HG03139 (cell line): ENCODE data around the gene PIR.

ENCODE experiments used
- ATAC-seq: cut with Tn5 transposase; IDR thresholded peaks from one replicate; pipeline ENCODE4 v1.9.1; 2021; ENCODE audit not compliant: unreplicated experiment

PIR gene

DNA sequence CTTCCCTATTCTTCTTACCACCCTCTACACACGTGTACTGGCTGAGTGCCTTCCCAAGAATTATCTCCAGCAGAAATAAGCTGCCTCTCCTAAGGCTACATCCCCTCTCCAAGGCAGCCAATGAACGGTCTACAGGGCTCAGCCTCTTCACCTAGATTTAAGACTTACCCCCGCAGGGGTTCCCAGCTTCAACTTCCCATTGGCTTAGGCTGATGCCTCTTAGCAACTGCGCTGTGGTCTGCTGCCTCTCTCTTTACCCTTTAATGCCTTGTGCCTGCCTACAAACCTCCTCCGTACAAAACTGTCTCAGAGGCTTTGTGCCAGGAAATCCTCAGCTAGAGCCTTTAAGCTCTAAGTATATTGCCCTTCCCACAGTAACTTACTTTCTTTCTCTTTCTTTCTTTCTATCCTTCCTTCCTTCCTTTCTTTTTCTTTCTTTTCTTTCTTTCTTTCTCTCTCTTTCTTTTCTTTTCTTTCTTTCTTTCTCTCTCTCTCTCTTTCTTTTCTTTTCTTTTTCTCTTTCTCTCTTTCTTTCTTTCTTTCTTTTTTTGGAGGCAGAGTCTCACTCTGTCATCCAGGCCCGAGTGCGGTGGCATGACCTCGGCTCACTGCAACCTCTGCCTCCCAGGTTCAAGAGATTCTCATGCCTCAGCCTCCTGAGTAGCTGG, 142.7 kb downstream of the PIR start:
- no peak for ATAC-seq

DNA sequence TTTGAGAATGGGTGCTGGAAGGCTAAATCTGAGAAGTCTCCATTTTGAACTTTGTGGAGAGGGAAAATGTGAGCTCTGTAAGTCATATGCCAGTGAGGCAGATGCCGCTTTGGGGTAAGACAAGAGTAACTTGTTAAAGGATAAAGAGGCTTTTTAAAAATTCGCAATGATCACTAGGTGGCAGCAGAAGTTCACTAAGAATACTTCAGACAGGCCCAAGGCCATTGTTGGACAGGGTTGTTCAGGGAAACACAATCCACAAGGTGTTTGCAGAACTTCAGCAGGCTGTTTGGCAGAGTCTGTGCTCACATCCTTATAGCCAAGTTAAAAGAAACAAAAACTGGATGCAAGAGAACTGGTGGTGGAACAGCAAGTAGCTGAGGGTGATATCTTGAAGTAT, 144.1 kb downstream of the PIR start:
- ATAC-seq, result no peak

DNA sequence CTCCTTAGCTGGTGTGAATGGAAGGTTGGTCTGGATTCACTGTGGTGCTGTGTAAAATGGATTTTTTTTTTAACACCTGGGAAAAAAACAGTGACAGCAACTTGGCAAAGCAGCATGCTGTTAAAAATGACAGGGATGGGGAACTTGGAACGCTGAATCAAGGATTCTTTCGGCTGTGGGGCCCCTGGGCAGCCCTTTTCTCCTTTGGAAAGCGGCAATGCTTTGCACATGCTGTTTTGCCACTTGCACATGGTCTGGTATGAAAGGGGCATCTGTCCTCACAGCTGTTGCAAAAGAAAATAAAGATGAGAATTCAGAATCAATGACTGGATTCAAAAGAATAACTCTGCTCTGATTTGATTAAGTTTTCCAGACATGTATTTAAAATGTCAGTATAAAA, 147.2 kb downstream of the PIR start:
- no peak for ATAC-seq

DNA sequence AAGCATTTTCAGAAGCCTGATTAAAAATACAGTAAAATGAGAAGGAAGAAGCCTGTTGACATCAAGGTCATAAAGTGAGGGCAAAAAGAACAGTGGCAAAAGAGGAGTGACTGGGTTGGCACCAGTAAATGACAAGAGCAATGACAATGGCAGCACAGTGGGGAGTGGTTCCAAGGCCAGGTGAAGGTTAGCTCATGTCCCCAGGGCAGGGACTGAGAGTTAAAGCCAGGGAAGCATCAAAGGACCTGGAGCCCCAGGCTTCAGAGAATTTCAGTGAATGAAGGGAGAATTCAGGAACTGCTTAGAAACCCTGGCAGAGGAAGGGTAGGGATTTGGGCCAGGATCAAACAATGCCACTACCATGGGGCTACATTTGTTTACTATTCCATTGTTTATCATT, 149.0 kb downstream of the PIR start:
- no peak for ATAC-seq

DNA sequence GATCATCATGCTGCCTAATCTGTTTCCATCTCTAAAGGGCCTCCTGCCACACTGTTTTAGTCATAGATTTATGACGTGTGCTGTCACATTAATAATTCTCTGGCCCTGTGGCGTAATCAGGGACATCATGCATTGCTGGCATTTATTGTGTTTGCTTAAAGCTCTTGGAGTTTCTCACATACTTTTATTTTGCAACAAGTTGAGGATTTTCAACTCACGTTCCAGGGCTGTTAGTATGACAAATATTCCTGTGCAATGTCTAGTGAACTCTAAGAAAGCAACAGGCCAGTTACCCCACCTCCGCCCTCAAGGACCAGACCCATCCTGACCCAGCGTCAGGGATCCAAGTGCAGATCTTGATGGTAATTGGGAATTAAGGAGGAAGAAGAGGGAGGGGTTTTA, 150.1 kb downstream of the PIR start:
- ATAC-seq, result no peak

DNA sequence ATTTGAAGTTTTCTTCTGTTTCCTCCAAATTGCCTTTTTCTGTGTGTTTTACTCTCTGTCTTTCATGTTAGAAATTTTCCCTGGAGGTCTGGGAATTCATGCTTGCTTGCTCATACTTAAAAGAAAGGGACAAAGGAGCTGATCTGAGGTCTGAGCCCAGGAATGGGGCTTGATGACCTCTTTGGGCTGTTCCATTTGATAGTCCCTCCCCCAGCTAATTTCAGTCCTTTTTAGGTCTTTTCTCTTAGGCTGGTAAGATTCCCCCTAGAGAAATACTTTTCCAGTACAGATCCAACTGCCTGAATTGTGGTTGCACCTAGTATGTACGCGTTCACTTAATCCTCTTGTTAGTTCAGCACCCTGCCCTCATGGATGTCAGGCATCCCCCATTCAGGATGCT, 152.3 kb downstream of the PIR start:
- ATAC-seq, result no peak

DNA sequence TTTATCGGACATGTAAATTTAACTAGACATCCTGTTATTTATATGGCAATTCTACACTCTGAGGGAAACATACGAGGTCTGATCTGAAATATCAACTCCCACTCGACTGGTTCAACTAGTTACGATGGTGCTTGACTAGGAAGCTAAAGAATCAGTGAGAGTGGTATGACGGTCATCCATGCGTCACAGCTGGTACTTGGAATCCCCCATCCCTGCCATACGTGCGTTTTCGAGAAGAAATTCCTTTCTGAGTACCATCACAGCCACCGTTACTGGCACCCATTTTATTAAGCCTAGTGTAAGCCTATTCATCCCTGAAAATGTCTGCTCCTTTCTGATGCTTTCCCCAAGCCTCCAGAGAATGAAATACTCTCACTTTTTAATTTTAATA, 157.1 kb downstream of the PIR start:
- ATAC-seq, result no peak

DNA sequence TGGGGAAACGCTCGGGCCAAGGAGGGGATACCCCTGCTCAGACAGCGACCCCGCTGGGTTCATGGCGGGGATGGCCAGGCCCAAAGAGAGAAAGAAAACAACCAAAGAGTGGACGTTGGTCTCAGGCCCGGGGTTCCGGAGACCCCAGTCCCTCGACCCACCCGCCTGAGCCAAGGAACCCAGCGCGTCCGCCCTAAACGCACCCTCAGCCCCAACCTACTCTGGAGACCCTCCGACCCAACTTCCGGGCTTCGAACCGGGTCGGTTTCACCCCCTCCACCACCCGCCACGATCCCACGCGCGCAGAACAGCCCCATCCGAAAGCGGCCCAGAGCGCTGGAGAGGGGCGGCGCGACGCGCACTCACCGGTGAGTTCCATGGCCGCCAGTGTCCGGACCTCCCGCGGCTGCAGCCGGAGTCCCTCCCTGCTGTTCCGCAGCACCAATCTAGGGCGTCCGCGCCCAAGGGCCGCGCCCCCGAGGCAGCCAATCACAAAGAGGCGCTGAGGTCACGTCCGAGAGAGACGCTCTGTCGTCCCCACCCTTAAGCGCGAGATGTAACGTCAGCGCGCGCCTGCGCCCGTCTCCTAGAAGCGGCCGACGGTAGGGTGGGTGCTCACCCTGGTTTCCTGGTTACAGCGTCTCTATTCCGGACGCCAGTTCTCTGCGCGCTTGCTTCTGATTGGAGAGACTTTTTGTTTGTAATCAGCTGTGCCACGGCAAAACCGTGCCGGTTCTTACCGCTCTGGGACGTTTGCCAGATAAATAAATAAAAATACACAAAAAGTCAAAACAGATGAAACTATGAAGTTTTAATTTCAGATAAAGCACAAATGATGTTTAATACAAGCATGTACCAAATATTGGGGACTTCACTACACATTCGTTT, 157.8 kb downstream of the PIR start, which contains the start of gene PIGA:
Gene PIGA (minus strand): TSS at position 389 of the 888 bp plus-strand sequence. CDS start 3,593 bp downstream, outside the sequence.
- ATAC-seq, result peak; percentile 99
